Measurements from ENCODE around the gene SNX15.
A peak's percentile ranks its signal among the peaks of the same experiment; 100 is the strongest.
"Not testable (repeated sequence)": the region's sequence is repeated elsewhere in the genome, so short reads cannot be mapped to it uniquely, and the experiment has no call there.

The SNX15 gene, protein sequence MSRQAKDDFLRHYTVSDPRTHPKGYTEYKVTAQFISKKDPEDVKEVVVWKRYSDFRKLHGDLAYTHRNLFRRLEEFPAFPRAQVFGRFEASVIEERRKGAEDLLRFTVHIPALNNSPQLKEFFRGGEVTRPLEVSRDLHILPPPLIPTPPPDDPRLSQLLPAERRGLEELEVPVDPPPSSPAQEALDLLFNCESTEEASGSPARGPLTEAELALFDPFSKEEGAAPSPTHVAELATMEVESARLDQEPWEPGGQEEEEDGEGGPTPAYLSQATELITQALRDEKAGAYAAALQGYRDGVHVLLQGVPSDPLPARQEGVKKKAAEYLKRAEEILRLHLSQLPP

DNA sequence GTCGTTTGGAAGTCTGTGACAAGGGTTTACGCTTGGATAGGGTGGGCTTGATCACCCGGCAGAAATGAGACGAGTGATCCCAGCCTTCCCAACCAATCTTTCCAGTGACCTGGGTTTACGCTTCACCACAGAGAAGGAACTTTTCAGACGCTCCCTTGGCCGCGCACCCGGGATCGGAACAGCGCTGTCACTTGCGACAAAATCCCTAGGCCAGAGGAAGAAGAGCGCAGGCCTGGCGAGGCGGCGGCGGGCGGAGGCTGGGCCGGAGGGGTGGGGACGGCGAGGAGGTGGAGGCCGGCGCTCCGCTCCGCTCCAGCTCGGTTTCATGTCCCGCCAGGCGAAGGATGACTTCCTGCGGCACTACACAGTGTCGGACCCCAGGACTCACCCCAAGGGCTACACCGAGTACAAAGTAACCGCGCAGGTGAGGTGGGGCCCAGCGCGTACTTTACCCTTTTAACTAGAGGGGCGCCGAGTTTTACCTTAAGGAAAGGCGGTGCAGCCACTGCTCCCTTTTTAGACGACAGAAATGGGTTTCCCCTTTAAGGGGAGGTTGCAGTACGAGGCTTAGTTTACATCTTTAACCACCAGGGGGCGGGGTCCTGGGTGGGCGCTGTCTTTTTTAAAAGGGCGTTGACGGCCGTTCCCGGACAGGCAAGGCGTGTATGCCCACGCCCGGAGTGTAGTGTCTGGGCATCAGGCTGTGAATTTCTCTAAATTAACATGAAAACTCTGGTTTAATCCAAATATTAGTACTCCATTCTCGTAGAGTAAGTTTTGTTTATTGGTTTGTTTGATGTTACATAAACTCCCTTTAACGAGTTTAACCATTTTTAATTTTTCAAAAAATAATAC lies at the start of gene SNX15:
SNX15 (plus strand) TSS at position 227 of the 855 bp plus-strand sequence; CDS start at position 326, 99 bp downstream.
- TF ChIP-seq CTCF (IDR thresholded peaks at IDR 0.05; ENCODE audit: low read depth, low read length): peak; percentile 60
- peak; percentile 91 for DNase-seq (ENCODE audit: extremely low read depth, low read depth)

DNA sequence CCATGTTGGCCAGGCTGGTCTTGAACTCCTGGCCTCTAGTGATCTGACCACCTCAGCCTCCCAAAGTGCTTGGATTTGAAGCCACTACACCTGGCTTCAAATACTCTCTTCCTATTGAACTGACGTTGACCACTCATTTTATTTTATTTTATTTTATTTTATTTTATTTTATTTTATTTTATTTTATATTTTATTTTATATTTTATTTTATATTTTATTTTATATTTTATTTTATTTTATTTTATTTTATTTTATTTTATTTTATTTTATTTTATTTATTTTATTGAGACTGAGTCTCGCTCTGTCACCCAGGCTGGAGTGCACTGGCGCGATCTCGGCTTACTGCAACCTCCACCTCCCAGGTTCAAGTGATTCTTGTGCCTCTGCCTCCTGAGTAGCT lies 43.9 kb upstream of the SNX15 start:
- DNase-seq (ENCODE audit: extremely low read depth, low read depth): not testable (repeated sequence)

- no peak for TF ChIP-seq CTCF (IDR thresholded peaks at IDR 0.05; ENCODE audit: low read depth, low read length)
- no peak for DNase-seq (ENCODE audit: extremely low read depth, low read depth)
Observed at GRCh38 chr11:64987998-64988854, 39.0 kb upstream of the SNX15 start.

DNA sequence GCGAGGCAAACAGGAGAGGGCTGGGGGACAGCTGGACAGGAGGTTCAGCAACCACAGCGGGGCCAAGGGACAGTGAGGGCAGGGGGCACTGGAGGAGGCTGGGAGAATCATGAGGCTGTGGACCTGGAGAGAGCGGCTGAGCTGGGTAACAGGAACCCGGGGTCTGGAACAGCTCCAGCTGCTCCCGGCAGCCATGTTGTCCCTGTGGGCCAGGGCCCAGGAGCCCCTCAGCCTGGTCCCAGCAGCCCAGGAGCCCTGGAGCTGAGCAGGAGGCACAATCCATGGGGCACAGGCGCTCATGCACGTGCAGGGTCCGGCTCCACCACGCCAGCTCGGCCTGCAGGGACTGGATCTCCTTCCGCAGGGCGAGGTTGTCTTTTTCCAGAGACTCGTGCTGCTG lies 37.8 kb upstream of the SNX15 start:
- no peak for TF ChIP-seq CTCF (IDR thresholded peaks at IDR 0.05; ENCODE audit: low read depth, low read length)
- DNase-seq (ENCODE audit: extremely low read depth, low read depth): no peak

DNA sequence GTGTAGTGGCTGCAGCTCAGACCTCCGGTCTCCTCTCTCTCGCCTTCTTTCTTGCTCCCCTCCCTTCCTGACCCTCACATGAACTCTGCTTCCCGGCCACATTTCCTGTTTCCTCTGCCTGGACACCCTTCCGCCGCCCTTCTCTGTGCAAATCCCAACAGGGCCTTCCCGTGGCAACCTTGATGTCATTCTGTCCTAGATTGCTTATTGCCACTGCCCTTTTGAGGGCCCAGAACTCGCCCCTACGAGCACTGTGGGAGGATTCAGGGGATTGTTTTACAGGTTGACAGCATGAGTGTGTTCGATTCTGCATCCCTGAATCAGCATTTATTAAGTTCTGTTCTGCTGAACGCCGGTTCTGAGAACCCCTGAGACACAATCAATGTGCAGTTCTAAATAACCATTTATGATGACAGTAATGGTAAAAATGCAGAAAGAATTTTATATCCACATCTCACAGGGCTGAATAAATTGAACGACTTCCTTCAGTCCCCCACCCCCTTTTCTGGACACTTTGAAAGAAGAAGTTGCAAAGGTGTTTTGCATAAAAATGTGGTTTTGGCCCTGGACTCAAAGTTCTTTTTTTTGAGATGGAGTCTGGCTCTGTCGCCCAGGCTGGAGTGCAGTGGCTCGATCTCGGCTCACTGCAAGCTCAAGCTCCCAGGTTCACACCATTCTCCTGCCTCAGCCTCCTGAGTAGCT lies 36.9 kb upstream of the SNX15 start:
- no peak for DNase-seq (ENCODE audit: extremely low read depth, low read depth)
- no peak for TF ChIP-seq CTCF (IDR thresholded peaks at IDR 0.05; ENCODE audit: low read depth, low read length)

- TF ChIP-seq CTCF (IDR thresholded peaks at IDR 0.05; ENCODE audit: low read depth, low read length): no peak
- no peak for DNase-seq (ENCODE audit: extremely low read depth, low read depth)
Observed at GRCh38 chr11:64994318-64994717, 32.9 kb upstream of the SNX15 start.

- TF ChIP-seq CTCF (IDR thresholded peaks at IDR 0.05; ENCODE audit: low read depth, low read length): no peak
- no peak for DNase-seq (ENCODE audit: extremely low read depth, low read depth)
Observed at GRCh38 chr11:64996327-64996709, 30.9 kb upstream of the SNX15 start.
